ENCODE data around the gene C6orf62. TPM values are rescaled to one million over a fixed set of nuclear protein-coding genes. Genes with fewer than 3 reads are reported as not detected.
"Not testable (repeated sequence)": the region's sequence is repeated elsewhere in the genome, so short reads cannot be mapped to it uniquely, and the experiment has no call there.

Gene C6orf62
- total RNA-seq, 2 experiments from 2014 or later = 103 to 106 TPM

DNA sequence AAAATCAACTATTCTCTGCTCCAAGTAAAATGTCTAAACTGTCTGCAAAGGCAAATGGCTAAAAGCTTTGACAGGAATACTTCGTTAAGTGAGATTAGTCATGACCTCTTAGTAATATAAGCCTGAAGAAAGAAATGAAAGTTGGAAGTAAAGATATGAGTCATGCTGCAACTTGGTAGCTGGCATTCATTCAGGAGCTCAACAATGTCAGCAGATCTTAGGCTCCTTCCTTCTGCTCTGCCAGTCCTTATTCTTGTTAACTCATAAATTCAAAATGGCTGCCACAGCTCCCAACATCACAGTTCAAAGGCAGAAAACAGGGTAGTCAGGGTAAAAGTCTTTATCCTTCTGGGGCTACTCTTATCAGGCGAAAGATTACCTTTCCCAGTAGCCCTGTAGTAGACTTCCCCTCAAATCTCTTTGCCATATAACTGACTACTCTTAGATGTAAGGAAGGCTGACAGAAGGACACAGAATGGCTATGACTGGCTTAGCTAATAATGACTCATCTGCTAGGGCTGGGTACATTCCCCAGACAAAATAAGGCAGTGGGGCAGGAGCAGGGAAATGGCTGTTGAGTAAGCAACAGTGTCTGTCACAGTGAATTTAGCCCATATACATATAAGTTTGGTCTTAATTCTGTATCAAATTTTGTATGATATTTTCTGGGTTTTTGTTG lies 24.4 kb upstream of the C6orf62 start:
- Mint-ChIP-seq H3K4me1 (ENCODE audit: low read depth) (peaks cover 21% of the 10 kb centered on the region), H3K9me3 (no peaks in the 10 kb centered on the region), H3K36me3 (ENCODE audit: low read depth) (no peaks in the 10 kb centered on the region), H3K27ac (peak overlapping the region; percentile 84), H3K4me3 (peak overlapping the region; percentile 11), H3K27me3 (no peaks in the 10 kb centered on the region)
- peak; percentile 91 for ATAC-seq
- ChIA-PET POLR2A (interaction anchor here (0.9 to 1.9 kb wide), 6 partner anchors 9 to 43 kb away, joined by 3 to 6 read pairs (median 5); no protein-coding TSS in a partner anchor), CTCF (interaction anchor here (0.9 to 1.6 kb wide), 10 partner anchors 10 to 274 kb away, joined by 3 to 8 read pairs (median 3); no protein-coding TSS in a partner anchor)
- peak; percentile 52 for DNase-seq
- TF ChIP-seq, protein P1, sequence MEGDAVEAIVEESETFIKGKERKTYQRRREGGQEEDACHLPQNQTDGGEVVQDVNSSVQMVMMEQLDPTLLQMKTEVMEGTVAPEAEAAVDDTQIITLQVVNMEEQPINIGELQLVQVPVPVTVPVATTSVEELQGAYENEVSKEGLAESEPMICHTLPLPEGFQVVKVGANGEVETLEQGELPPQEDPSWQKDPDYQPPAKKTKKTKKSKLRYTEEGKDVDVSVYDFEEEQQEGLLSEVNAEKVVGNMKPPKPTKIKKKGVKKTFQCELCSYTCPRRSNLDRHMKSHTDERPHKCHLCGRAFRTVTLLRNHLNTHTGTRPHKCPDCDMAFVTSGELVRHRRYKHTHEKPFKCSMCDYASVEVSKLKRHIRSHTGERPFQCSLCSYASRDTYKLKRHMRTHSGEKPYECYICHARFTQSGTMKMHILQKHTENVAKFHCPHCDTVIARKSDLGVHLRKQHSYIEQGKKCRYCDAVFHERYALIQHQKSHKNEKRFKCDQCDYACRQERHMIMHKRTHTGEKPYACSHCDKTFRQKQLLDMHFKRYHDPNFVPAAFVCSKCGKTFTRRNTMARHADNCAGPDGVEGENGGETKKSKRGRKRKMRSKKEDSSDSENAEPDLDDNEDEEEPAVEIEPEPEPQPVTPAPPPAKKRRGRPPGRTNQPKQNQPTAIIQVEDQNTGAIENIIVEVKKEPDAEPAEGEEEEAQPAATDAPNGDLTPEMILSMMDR (IDR thresholded peaks at IDR 0.05) = no peak
- intact Hi-C loops (cut with micrococcal nuclease) = loop anchor here (1.0 kb wide), 1 partner anchor 22 kb away; no protein-coding TSS in a partner anchor

DNA sequence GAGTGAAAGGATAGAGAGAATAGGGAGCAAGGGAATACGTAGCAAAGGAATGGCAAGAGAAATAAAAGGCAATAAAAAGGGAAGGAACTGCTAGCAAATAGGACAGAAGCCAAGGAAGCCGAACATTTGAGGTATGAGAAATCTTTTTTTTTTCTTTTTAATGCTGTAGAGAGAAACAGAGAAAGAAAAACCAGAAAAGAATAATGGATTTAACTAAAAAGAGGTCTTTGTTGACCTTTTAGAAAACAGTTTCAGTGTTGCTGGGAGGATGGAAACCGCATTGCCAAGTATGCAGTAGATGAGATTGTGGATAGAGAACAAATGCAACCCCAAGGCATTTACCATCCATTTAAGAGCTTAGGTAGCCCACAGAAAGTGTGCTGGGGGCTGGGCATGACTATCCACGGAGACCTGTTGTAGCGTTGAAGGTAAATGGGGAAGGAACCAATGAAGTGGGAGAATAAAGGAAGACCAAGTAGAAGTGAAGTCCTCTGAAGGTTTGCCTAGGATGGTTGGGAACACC lies 23.3 kb upstream of the C6orf62 start:
- no peak overlapping the region for H3K4me3 Mint-ChIP-seq
- H3K4me1 Mint-ChIP-seq (ENCODE audit: low read depth) = peaks cover 21% of the 10 kb centered on the region
- no peaks in the 10 kb centered on the region for H3K36me3 Mint-ChIP-seq (ENCODE audit: low read depth)
- TF ChIP-seq, protein P1 (IDR thresholded peaks at IDR 0.05) = no peak
- ChIA-PET POLR2A (interaction anchor here (0.9 to 1.9 kb wide), 4 partner anchors 8 to 44 kb away, joined by 3 to 6 read pairs (median 4); no protein-coding TSS in a partner anchor), CTCF (interaction anchor here (0.9 to 1.6 kb wide), 9 partner anchors 11 to 275 kb away, joined by 3 to 8 read pairs (median 3); no protein-coding TSS in a partner anchor)
- H3K27ac Mint-ChIP-seq = no peak overlapping the region
- no peak for ATAC-seq
- no peak for DNase-seq
- no peaks in the 10 kb centered on the region for H3K27me3 Mint-ChIP-seq
- intact Hi-C loops (cut with micrococcal nuclease) = no loop called here
- no peaks in the 10 kb centered on the region for H3K9me3 Mint-ChIP-seq

DNA sequence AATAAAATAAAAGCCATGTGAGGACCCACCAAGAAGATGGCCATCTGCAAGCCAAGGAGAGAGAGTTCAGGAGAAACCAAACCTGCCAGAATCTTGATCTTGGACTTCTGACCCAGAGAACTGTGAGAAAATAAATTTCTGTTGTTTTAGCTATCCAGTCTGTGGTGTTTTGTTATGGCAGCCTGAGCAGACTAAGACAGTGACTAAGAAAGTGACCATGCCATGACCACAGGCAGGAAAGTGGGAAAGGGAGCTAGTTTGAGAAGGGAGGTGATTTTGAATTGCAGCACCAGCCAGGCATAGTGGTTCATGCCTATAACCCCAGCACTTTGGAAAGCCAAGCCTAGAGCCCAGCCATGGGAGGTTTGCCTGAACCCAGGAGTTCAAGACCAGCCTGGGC lies 21.9 kb upstream of the C6orf62 start:
- DNase-seq (no peak), ATAC-seq (no peak)
- CTCF ChIA-PET = no interaction called here
- H3K27ac Mint-ChIP-seq = no peak overlapping the region
- no peak overlapping the region for H3K4me3 Mint-ChIP-seq
- POLR2A ChIA-PET = interaction anchor here (1.0 kb wide), 1 partner anchor 19 kb away, joined by 4 read pairs; no protein-coding TSS in a partner anchor
- no peaks in the 10 kb centered on the region for H3K27me3 Mint-ChIP-seq
- H3K9me3 Mint-ChIP-seq = no peaks in the 10 kb centered on the region
- no peaks in the 10 kb centered on the region for H3K36me3 Mint-ChIP-seq (ENCODE audit: low read depth)
- intact Hi-C loops (cut with micrococcal nuclease) = no loop called here
- peaks cover 22% of the 10 kb centered on the region for H3K4me1 Mint-ChIP-seq (ENCODE audit: low read depth)
- TF ChIP-seq, protein P1 (IDR thresholded peaks at IDR 0.05) = no peak

DNA sequence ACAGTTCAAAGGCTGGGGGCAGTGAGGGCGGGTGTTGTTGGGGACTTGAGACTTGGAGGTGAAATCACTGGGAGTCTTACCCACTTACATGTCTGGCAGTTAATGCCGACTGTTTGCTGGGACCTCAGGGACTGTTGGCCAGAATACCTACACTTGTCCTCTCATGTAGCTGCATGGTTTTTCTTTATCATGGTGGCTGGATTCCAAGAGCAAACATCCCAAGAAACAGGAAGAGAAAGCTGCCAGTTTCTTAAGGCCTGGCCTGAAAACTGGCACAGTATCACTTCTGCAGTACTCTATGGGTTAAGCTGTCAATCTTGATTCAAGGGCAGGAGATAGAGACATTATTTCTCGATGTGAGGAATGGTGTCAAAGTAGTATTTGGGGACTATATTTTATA lies 19.8 kb upstream of the C6orf62 start:
- H3K27me3 Mint-ChIP-seq = no peaks in the 10 kb centered on the region
- H3K4me3 Mint-ChIP-seq = no peak overlapping the region
- POLR2A ChIA-PET = interaction anchor here (0.6 to 1.9 kb wide), 4 partner anchors 13 to 102 kb away, joined by 3 to 8 read pairs (median 3); no protein-coding TSS in a partner anchor
- CTCF ChIA-PET = interaction anchor here (1.0 to 1.7 kb wide), 6 partner anchors 10 to 157 kb away, joined by 3 to 6 read pairs (median 4); no protein-coding TSS in a partner anchor
- no peaks in the 10 kb centered on the region for H3K9me3 Mint-ChIP-seq
- peaks cover 21% of the 10 kb centered on the region for H3K4me1 Mint-ChIP-seq (ENCODE audit: low read depth)
- ATAC-seq (no peak), DNase-seq (no peak)
- intact Hi-C loops (cut with micrococcal nuclease) = no loop called here
- TF ChIP-seq, protein P1 (IDR thresholded peaks at IDR 0.05) = no peak
- no peaks in the 10 kb centered on the region for H3K36me3 Mint-ChIP-seq (ENCODE audit: low read depth)
- H3K27ac Mint-ChIP-seq = no peak overlapping the region

DNA sequence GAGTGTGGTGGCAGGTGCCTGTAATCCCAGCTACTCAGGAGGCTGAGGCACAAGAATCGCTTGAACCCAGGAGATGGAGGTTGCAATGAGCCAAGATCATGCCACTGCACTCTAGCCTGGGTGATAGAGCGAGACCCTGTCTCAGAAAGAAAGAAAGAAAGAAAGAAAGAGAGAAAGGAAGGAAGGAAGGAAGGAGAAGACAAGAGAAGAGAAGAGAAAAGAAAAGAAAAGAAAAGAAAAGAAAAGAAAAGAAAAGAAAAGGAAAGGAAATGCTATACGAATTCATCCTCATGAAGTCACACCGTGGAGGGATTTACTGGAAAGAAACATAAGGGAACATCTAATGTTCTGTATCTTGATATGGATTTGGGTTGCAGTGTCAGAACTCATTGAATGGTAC lies 15.8 kb upstream of the C6orf62 start:
- TF ChIP-seq, protein P1 (IDR thresholded peaks at IDR 0.05) = peak; percentile 19
- H3K27ac Mint-ChIP-seq; H3K27me3 Mint-ChIP-seq; ATAC-seq; DNase-seq; H3K36me3 Mint-ChIP-seq (ENCODE audit: low read depth); H3K4me1 Mint-ChIP-seq (ENCODE audit: low read depth); intact Hi-C loops (cut with micrococcal nuclease); H3K4me3 Mint-ChIP-seq: not testable (repeated sequence)
- POLR2A ChIA-PET = interaction anchor here (0.6 to 1.5 kb wide), 3 partner anchors 8 to 65 kb away, joined by 3 to 4 read pairs (median 3); no protein-coding TSS in a partner anchor
- H3K9me3 Mint-ChIP-seq = peaks cover 17% of the 10 kb centered on the region
- CTCF ChIA-PET = interaction anchor here (1.5 kb wide), 1 partner anchor 11 kb away, joined by 3 read pairs; no protein-coding TSS in a partner anchor

Data from activated CD8-positive, alpha-beta T cell treated with anti-CD3 and anti-CD28 coated beads for 36 hours (primary cell).